ENCODE measurements around the gene SLC45A2. TPM values are rescaled to one million over a fixed set of nuclear protein-coding genes. Genes with fewer than 3 reads are reported as not detected.
"Not testable (repeated sequence)": the region's sequence is repeated elsewhere in the genome, so short reads cannot be mapped to it uniquely, and the experiment has no call there.

Gene SLC45A2
- total RNA-seq, 1 donor from 2014 or later, result not detected

- peak; percentile 61 for ATAC-seq
- no peak for DNase-seq (ENCODE audit: low spot score)
- intact Hi-C loops (cut with DNase I), result no loop called here
Measured at GRCh38 chr5:33936381-33937016, 48.0 kb downstream of the SLC45A2 start, which contains the start of gene RXFP3. Gene RXFP3 (plus strand): TSS chr5:33936386. CDS start chr5:33936741, 355 bp downstream.

- intact Hi-C loops (cut with DNase I), result no loop called here
- DNase-seq (ENCODE audit: low spot score) (peak; percentile 65), ATAC-seq (peak; percentile 90)
Measured at GRCh38 chr5:33936004-33936380, 48.5 kb downstream of the SLC45A2 start.

GRCh38 chr5:33934176-33934575 is 50.3 kb downstream of the SLC45A2 start:
- ATAC-seq, result no peak
- intact Hi-C loops (cut with DNase I), result no loop called here
- DNase-seq (ENCODE audit: low spot score), result no peak

- intact Hi-C loops (cut with DNase I), result no loop called here
- no peak for DNase-seq (ENCODE audit: low spot score)
- no peak for ATAC-seq
Measured at GRCh38 chr5:33933723-33934169, 50.7 kb downstream of the SLC45A2 start.

- DNase-seq (ENCODE audit: low spot score) (no peak), ATAC-seq (no peak)
- intact Hi-C loops (cut with DNase I), result no loop called here
Measured at GRCh38 chr5:33931136-33931535, 53.4 kb downstream of the SLC45A2 start.

- no peak for ATAC-seq
- intact Hi-C loops (cut with DNase I), result no loop called here
Measured at GRCh38 chr5:33929925-33930690, 54.4 kb downstream of the SLC45A2 start.

GRCh38 chr5:33928283-33928682 is 56.2 kb downstream of the SLC45A2 start:
- intact Hi-C loops (cut with DNase I), result no loop called here
- ATAC-seq (no peak), DNase-seq (ENCODE audit: low spot score) (no peak)

More at GRCh38 chr5:33929925-33930690, 54.4 kb downstream of the SLC45A2 start:
- no peak for DNase-seq (ENCODE audit: low spot score)

- DNase-seq (ENCODE audit: low spot score) (no peak), ATAC-seq (peak; percentile 42)
- intact Hi-C loops (cut with DNase I), result no loop called here
Measured at GRCh38 chr5:33927685-33928084, 56.8 kb downstream of the SLC45A2 start.

GRCh38 chr5:33925278-33925677 is 59.2 kb downstream of the SLC45A2 start:
- ATAC-seq (no peak), DNase-seq (ENCODE audit: low spot score) (no peak)
- intact Hi-C loops (cut with DNase I), result no loop called here

- ATAC-seq (no peak), DNase-seq (ENCODE audit: low spot score) (no peak)
- intact Hi-C loops (cut with DNase I), result no loop called here
Measured at GRCh38 chr5:33921002-33921401, 63.5 kb downstream of the SLC45A2 start.

GRCh38 chr5:33914844-33915243 is 69.6 kb downstream of the SLC45A2 start:
- DNase-seq (ENCODE audit: low spot score); ATAC-seq; intact Hi-C loops (cut with DNase I): not testable (repeated sequence)

- ATAC-seq; DNase-seq (ENCODE audit: low spot score); intact Hi-C loops (cut with DNase I): not testable (repeated sequence)
Measured at GRCh38 chr5:33906248-33906647, 78.2 kb downstream of the SLC45A2 start.

- no peak for DNase-seq (ENCODE audit: low spot score)
- intact Hi-C loops (cut with DNase I), result no loop called here
- ATAC-seq, result no peak
Measured at GRCh38 chr5:33905381-33905780, 79.1 kb downstream of the SLC45A2 start.

- intact Hi-C loops (cut with DNase I), result no loop called here
- no peak for ATAC-seq
- DNase-seq (ENCODE audit: low spot score), result no peak
Measured at GRCh38 chr5:33903118-33903517, 81.4 kb downstream of the SLC45A2 start.

- intact Hi-C loops (cut with DNase I), result no loop called here
Measured at GRCh38 chr5:33901156-33901555, 83.3 kb downstream of the SLC45A2 start.

More at GRCh38 chr5:33901156-33901555, 83.3 kb downstream of the SLC45A2 start:
- ATAC-seq (no peak), DNase-seq (ENCODE audit: low spot score) (no peak)

Other genes starting within 250 kb of the SLC45A2 start
- gene ADAMTS12, start 92.7 kb downstream of the SLC45A2 start, total RNA-seq, result 6.9 TPM
- not detected for gene RXFP3, start 48.3 kb downstream of the SLC45A2 start, total RNA-seq
- 7.6 TPM for gene AMACR, start 23.4 kb upstream of the SLC45A2 start, total RNA-seq
- gene C1QTNF3, start 58.5 kb upstream of the SLC45A2 start, total RNA-seq, result 11.7 TPM

Data from sciatic nerve (tissue), 2 donors.